GM23248 (cell line): ENCODE measurements around the gene XRCC5. TPM values are rescaled to one million over a fixed set of nuclear protein-coding genes. Genes with fewer than 3 reads are reported as not detected.

ENCODE experiments used
- DNase-seq: peaks from one replicate; pipeline ENCODE4 v3.0.0-alpha.2; 2015
- H2AFZ ChIP-seq: fragments of 200-600 bp; sonication (generic); 2 replicates; pipeline ENCODE4 v1.6.1; 2016; ENCODE audit warnings: antibody characterized with exemption
- H3F3A ChIP-seq: fragments of 200-600 bp; sonication (generic); 2 replicates; pipeline ENCODE4 v1.6.1; 2016; ENCODE audit warnings: mild to moderate bottlenecking, antibody characterized with exemption, mixed run types; ENCODE audit not compliant: insufficient read depth
- H3K27ac ChIP-seq: fragments of 200-600 bp; sonication (generic); 2 replicates; pipeline ENCODE4 v1.5.1; 2016; ENCODE audit warnings: mild to moderate bottlenecking
- H3K27me3 ChIP-seq: fragments of 200-600 bp; sonication (generic); replicated peaks from 2 replicates; pipeline ENCODE4 v1.6.1; 2016; ENCODE audit warnings: mild to moderate bottlenecking; ENCODE audit not compliant: insufficient read depth
- H3K36me3 ChIP-seq: fragments of 200-600 bp; sonication (generic); 2 replicates; pipeline ENCODE4 v1.6.1; 2016; ENCODE audit warnings: low read depth, mild to moderate bottlenecking
- H3K4me1 ChIP-seq: fragments of 200-600 bp; sonication (generic); 2 replicates; pipeline ENCODE4 v1.6.1; 2016; ENCODE audit warnings: mild to moderate bottlenecking; ENCODE audit not compliant: insufficient read depth
- H3K4me2 ChIP-seq: fragments of 200-600 bp; sonication (generic); one replicate; pipeline ENCODE4 v1.6.1; 2016; ENCODE audit warnings: mild to moderate bottlenecking; ENCODE audit not compliant: unreplicated experiment
- H3K4me3 ChIP-seq: fragments of 200-600 bp; sonication (generic); 2 replicates; pipeline ENCODE4 v1.5.1; 2016; ENCODE audit warnings: mild to moderate bottlenecking
- H3K79me2 ChIP-seq: fragments of 200-600 bp; sonication (generic); 2 replicates; pipeline ENCODE4 v1.6.1; 2016; ENCODE audit warnings: mild to moderate bottlenecking; ENCODE audit not compliant: insufficient read depth
- H3K9ac ChIP-seq: fragments of 200-600 bp; sonication (generic); 2 replicates; pipeline ENCODE4 v1.6.1; 2016; ENCODE audit warnings: mild to moderate bottlenecking
- H3K9me2 ChIP-seq: fragments of 200-600 bp; sonication (generic); 2 replicates; pipeline ENCODE4 v1.6.1; 2016; ENCODE audit warnings: mixed run types, mild to moderate bottlenecking, moderate library complexity; ENCODE audit not compliant: insufficient read depth
- H3K9me3 ChIP-seq: fragments of 200-600 bp; sonication (generic); one replicate; pipeline ENCODE4 v1.6.1; 2017; ENCODE audit warnings: low read depth
- H4K20me1 ChIP-seq: fragments of 200-600 bp; sonication (generic); 2 replicates; pipeline ENCODE4 v1.6.0; 2016; ENCODE audit not compliant: insufficient read depth
- EZH2 ChIP-seq: fragments of 200-600 bp; sonication (generic); IDR thresholded peaks from 2 replicates; pipeline ENCODE4 v1.6.1; 2018; ENCODE audit warnings: antibody characterized with exemption, mild to moderate bottlenecking; ENCODE audit not compliant: insufficient read depth, poor library complexity, severe bottlenecking
- EZH2phosphoT487 ChIP-seq: fragments of 200-600 bp; sonication (generic); IDR thresholded peaks from 2 replicates; pipeline ENCODE4 v1.6.1; 2018; ENCODE audit warnings: antibody characterized with exemption, moderate library complexity, mild to moderate bottlenecking, low read depth; ENCODE audit not compliant: insufficient read depth
- WGBS, 2 experiments: methylation state at CpG; one replicate each; pipeline ENCODE4 v1.1.6; 2015 to 2017; ENCODE audit warnings: low lambda C conversion rate in 2 of 2, low coverage in 1 of 2; ENCODE audit errors: missing lambda C conversion rate in 2 of 2; 5-methylcytosine and 5-hydroxymethylcytosine counted together
- in situ Hi-C: fragments of 300-500 bp; cut with MboI; formaldehyde crosslinking; loops from 2 replicates; pipeline ENCODE4 v1.15.0; 2020
- polyA plus RNA-seq: library from polyadenylated mRNA; unstranded; fragments of >200 nt; fragmentation: Nextera tagmentation; extraction: Ambion mirVana; gene quantifications from 2 replicates; pipeline ENCODE4 v1.2.1, GENCODE V29; 2016
- total RNA-seq: library from RNA; depleted of rRNA; stranded (reverse); fragments of >200 nt; shearing (Covaris generic); gene quantifications from 2 replicates; pipeline ENCODE4 v1.2.3, GENCODE V29; 2014

XRCC5 gene
- total and polyA plus RNA-seq, 2 experiments from 2014 or later = 197 to 249 TPM

GRCh38 chr2:216169087-216169486 lies 59.9 kb downstream of the XRCC5 start:
- Histone ChIP-seq H3K4me3 (no peak overlapping the region), H3K27me3 (no peaks in the 10 kb centered on the region), H2AFZ (no peak overlapping the region), H3K36me3 (peaks cover 62% of the 10 kb centered on the region), H3K4me1 (no peaks in the 10 kb centered on the region), H3K4me2 (no peak overlapping the region), H3K27ac (no peak overlapping the region), H3K79me2 (peaks cover 92% of the 10 kb centered on the region), H3K9me2 (no peaks in the 10 kb centered on the region), H3K9ac (no peak overlapping the region), H4K20me1 (no peaks in the 10 kb centered on the region), H3F3A (peaks cover 17% of the 10 kb centered on the region), H3K9me3 (no peaks in the 10 kb centered on the region)
- no peak for TF ChIP-seq EZH2
- TF ChIP-seq EZH2phosphoT487 = no peak
- in situ Hi-C loops = no loop called here
- DNase-seq = no peak
- 95 to 100% methylated on average over 3 of the region's 3 CpGs for WGBS, 2 experiments

- H3F3A ChIP-seq = peaks cover 17% of the 10 kb centered on the region
- 66 to 71% methylated on average over 4 of the region's 4 CpGs for WGBS, 2 experiments
- peaks cover 92% of the 10 kb centered on the region for H3K79me2 ChIP-seq
- H3K36me3 ChIP-seq = peaks cover 60% of the 10 kb centered on the region
- TF ChIP-seq EZH2 (no peak), EZH2phosphoT487 (no peak)
- H3K9ac ChIP-seq = no peak overlapping the region
- no peak overlapping the region for H3K27ac ChIP-seq
- no peak overlapping the region for H2AFZ ChIP-seq
- no peaks in the 10 kb centered on the region for H3K4me1 ChIP-seq
- no peaks in the 10 kb centered on the region for H3K9me2 ChIP-seq
- DNase-seq = no peak
- no peak overlapping the region for H3K4me3 ChIP-seq
- H3K27me3 ChIP-seq = no peaks in the 10 kb centered on the region
- in situ Hi-C loops = no loop called here
- H3K4me2 ChIP-seq = no peak overlapping the region
- no peaks in the 10 kb centered on the region for H4K20me1 ChIP-seq
- no peaks in the 10 kb centered on the region for H3K9me3 ChIP-seq
Observed at GRCh38 chr2:216170076-216170763, 61.1 kb downstream of the XRCC5 start.

- Histone ChIP-seq H3K36me3 (peaks cover 58% of the 10 kb centered on the region), H3F3A (peaks cover 17% of the 10 kb centered on the region), H4K20me1 (no peaks in the 10 kb centered on the region), H3K9me2 (no peaks in the 10 kb centered on the region), H3K4me3 (no peak overlapping the region), H3K9me3 (no peaks in the 10 kb centered on the region), H3K9ac (no peak overlapping the region), H3K79me2 (peaks cover 94% of the 10 kb centered on the region), H3K27me3 (no peaks in the 10 kb centered on the region), H3K27ac (no peak overlapping the region), H3K4me1 (no peaks in the 10 kb centered on the region), H3K4me2 (no peak overlapping the region), H2AFZ (no peak overlapping the region)
- in situ Hi-C loops = no loop called here
- WGBS, 2 experiments = 29 to 51% methylated on average over 3 of the region's 3 CpGs
- TF ChIP-seq EZH2 (no peak), EZH2phosphoT487 (no peak)
- DNase-seq = no peak
Observed at GRCh38 chr2:216171011-216171410, 61.9 kb downstream of the XRCC5 start.

GRCh38 chr2:216172493-216172892 lies 63.3 kb downstream of the XRCC5 start:
- TF ChIP-seq EZH2phosphoT487 (no peak), EZH2 (no peak)
- H3K4me3 ChIP-seq = no peak overlapping the region
- H3K79me2 ChIP-seq = peaks cover 96% of the 10 kb centered on the region
- H3K27ac ChIP-seq = no peak overlapping the region
- no peak for DNase-seq
- no peaks in the 10 kb centered on the region for H4K20me1 ChIP-seq
- no peak overlapping the region for H3K9ac ChIP-seq
- in situ Hi-C loops = no loop called here
- 94 to 95% methylated on average over 7 of the region's 7 CpGs for whole genome bisulfite sequencing, 2 experiments
- H3K9me2 ChIP-seq = no peaks in the 10 kb centered on the region
- no peaks in the 10 kb centered on the region for H3K9me3 ChIP-seq
- peaks cover 58% of the 10 kb centered on the region for H3K36me3 ChIP-seq
- no peak overlapping the region for H2AFZ ChIP-seq
- no peak overlapping the region for H3K4me2 ChIP-seq
- H3K4me1 ChIP-seq = no peaks in the 10 kb centered on the region
- H3F3A ChIP-seq = peaks cover 17% of the 10 kb centered on the region
- no peaks in the 10 kb centered on the region for H3K27me3 ChIP-seq

GRCh38 chr2:216179015-216179414 lies 69.9 kb downstream of the XRCC5 start:
- H3K9me3 ChIP-seq = no peaks in the 10 kb centered on the region
- no peaks in the 10 kb centered on the region for H3F3A ChIP-seq
- H3K36me3 ChIP-seq = peaks cover 45% of the 10 kb centered on the region
- H3K4me2 ChIP-seq = no peak overlapping the region
- no peak for DNase-seq
- H3K27ac ChIP-seq = no peak overlapping the region
- H3K4me3 ChIP-seq = no peak overlapping the region
- no peak overlapping the region for H2AFZ ChIP-seq
- H4K20me1 ChIP-seq = no peaks in the 10 kb centered on the region
- WGBS, 2 experiments = 42 to 48% methylated on average over 1 of the region's 1 CpG
- in situ Hi-C loops = no loop called here
- no peaks in the 10 kb centered on the region for H3K4me1 ChIP-seq
- H3K79me2 ChIP-seq = peaks cover 100% of the 10 kb centered on the region
- no peak for TF ChIP-seq EZH2
- TF ChIP-seq EZH2phosphoT487 = no peak
- no peak overlapping the region for H3K9ac ChIP-seq
- no peaks in the 10 kb centered on the region for H3K27me3 ChIP-seq
- H3K9me2 ChIP-seq = no peaks in the 10 kb centered on the region
